Measurements from ENCODE around the gene GARIN1A. TPM values are rescaled to one million over a fixed set of nuclear protein-coding genes. Genes with fewer than 3 reads are reported as not detected.
"Not testable (repeated sequence)": the region's sequence is repeated elsewhere in the genome, so short reads cannot be mapped to it uniquely, and the experiment has no call there.

The GARIN1A gene
- 1 to 10 TPM in 7 of 10 donors, under 1 TPM in 3; 0.36 to 3.2 (median 1.1) TPM for polyA plus RNA-seq (ENCODE audit: insufficient read length in 10 of 10)
- long read RNA-seq, donor 1, result 0 reads
- long read RNA-seq, donor 2, result 0 reads
- long read RNA-seq, donor 3, result 0 reads
- long read RNA-seq, donor 4, result 0 reads
- long read RNA-seq, donor 5, result 0 reads
- long read RNA-seq, donor 6, result 0 reads
- long read RNA-seq, donor 7, result 0 reads
- long read RNA-seq, donor 8, result 0 reads
- long read RNA-seq, donor 9, result 0 reads

GRCh38 chr7:128671992-128672391 is at the start of gene GARIN1A:
TSS of gene GARIN1A (plus strand) at chr7:128672292. CDS start at chr7:128672398, 106 bp downstream.
- no peak for DNase-seq

- DNase-seq, result not testable (repeated sequence)
Observed at GRCh38 chr7:128627124-128627523, 45.0 kb upstream of the GARIN1A start.

GRCh38 chr7:128633915-128634314 is 38.2 kb upstream of the GARIN1A start:
- DNase-seq, result not testable (repeated sequence)

GRCh38 chr7:128645206-128645605 is 26.9 kb upstream of the GARIN1A start:
- DNase-seq, result not testable (repeated sequence)

GRCh38 chr7:128645844-128646243 is 26.2 kb upstream of the GARIN1A start:
- not testable (repeated sequence) for DNase-seq

- not testable (repeated sequence) for DNase-seq
Observed at GRCh38 chr7:128646877-128647276, 25.2 kb upstream of the GARIN1A start.

GRCh38 chr7:128651096-128651495 is 21.0 kb upstream of the GARIN1A start:
- not testable (repeated sequence) for DNase-seq

GRCh38 chr7:128652606-128653005 is 19.5 kb upstream of the GARIN1A start:
- DNase-seq, result not testable (repeated sequence)

GRCh38 chr7:128653197-128653596 is 18.9 kb upstream of the GARIN1A start:
- DNase-seq, result not testable (repeated sequence)

- not testable (repeated sequence) for DNase-seq
Observed at GRCh38 chr7:128654080-128654479, 18.0 kb upstream of the GARIN1A start.

- DNase-seq, result not testable (repeated sequence)
Observed at GRCh38 chr7:128654501-128654900, 17.6 kb upstream of the GARIN1A start.

- DNase-seq, result not testable (repeated sequence)
Observed at GRCh38 chr7:128658428-128658827, 13.7 kb upstream of the GARIN1A start.

GRCh38 chr7:128660596-128660995 is 11.5 kb upstream of the GARIN1A start:
- DNase-seq, result no peak

- no peak for DNase-seq
Observed at GRCh38 chr7:128661446-128661845, 10.6 kb upstream of the GARIN1A start.

- DNase-seq, result no peak
Observed at GRCh38 chr7:128662091-128662490, 10.0 kb upstream of the GARIN1A start.

GRCh38 chr7:128663223-128663622 is 8.9 kb upstream of the GARIN1A start:
- DNase-seq, result not testable (repeated sequence)

- DNase-seq, result no peak
Observed at GRCh38 chr7:128665057-128665456, 7.0 kb upstream of the GARIN1A start.

GRCh38 chr7:128666200-128666599 is 5.9 kb upstream of the GARIN1A start:
- peak in 1 of 3 donors; percentile 13 for DNase-seq

- peak in 1 of 3 donors; percentile 40 for DNase-seq
Observed at GRCh38 chr7:128672927-128673517, 930 bp downstream of the GARIN1A start.

GRCh38 chr7:128673571-128673970 is 1.5 kb downstream of the GARIN1A start:
- DNase-seq, result no peak

- no peak for DNase-seq
Observed at GRCh38 chr7:128676665-128677064, 4.6 kb downstream of the GARIN1A start.

GRCh38 chr7:128679920-128680319 is 7.8 kb downstream of the GARIN1A start:
- no peak for DNase-seq

- no peak for DNase-seq
Observed at GRCh38 chr7:128681794-128682537, 9.9 kb downstream of the GARIN1A start.

Data from muscle of back (tissue), 13 donors.